ENCODE results near the gene ACVR1.

- TF ChIP-seq POLR2AphosphoS5 (IDR thresholded peaks at IDR 0.05) (no peak), CTCF (IDR thresholded peaks at IDR 0.05) (no peak)
These were observed 1.8 kb downstream of the ACVR1 start for GRCh38 chr2:157874348-157874747.
